Caco-2 (cell line): ENCODE data around the gene PLS3. TPM values are rescaled to one million over a fixed set of nuclear protein-coding genes. Genes with fewer than 3 reads are reported as not detected.

ENCODE experiments used
- BruUV-seq: library from RNA; stranded (reverse); fragments of 400-500 nt; replicated peaks from 2 replicates; lab custom pipeline; 2021; lab: Mats Ljungman, UMichigan
- CTCF ChIA-PET: fragments of 300-600 bp; sonication (Branson Sonifier 250); formaldehyde crosslinking; loops from one replicate; lab custom pipeline; 2022; ENCODE audit warnings: antibody characterized with exemption; lab: Charles Lee
- POLR2A ChIA-PET: fragments of 300-600 bp; sonication (Branson Sonifier 250); formaldehyde crosslinking; loops from one replicate; lab custom pipeline; 2022; ENCODE audit warnings: antibody characterized with exemption; lab: Charles Lee
- DNase-seq, 2 experiments: peaks; one replicate each; pipeline versions ENCODE4 v3.0.0 to v3.0.0-alpha.2; 2020 to 2022
- H3K27me3 ChIP-seq: replicated peaks from 2 replicates; pipeline ENCODE4 v1.6.0; 2011; ENCODE audit warnings: low read length; ENCODE audit not compliant: control insufficient read depth, insufficient read depth
- H3K36me3 ChIP-seq: 2 replicates; pipeline ENCODE4 v1.5.1; 2011; ENCODE audit warnings: low read length; ENCODE audit not compliant: control insufficient read depth, insufficient read depth
- H3K4me1 ChIP-seq: fragments of 250-450 bp; sonication (Bioruptor Pico); 2 replicates; pipeline ENCODE4 v1.5.1; 2020; ENCODE audit warnings: mild to moderate bottlenecking
- H3K4me3 ChIP-seq: 2 replicates; pipeline ENCODE4 v1.5.1; 2011; ENCODE audit warnings: low read depth, mild to moderate bottlenecking, control low read depth, low read length
- H3K9me3 ChIP-seq: fragments of 250-450 bp; sonication (Bioruptor Pico); 2 replicates; pipeline ENCODE4 v1.5.1; 2020; ENCODE audit warnings: mild to moderate bottlenecking, moderate library complexity
- H3K27ac Mint-ChIP-seq: one replicate; pipeline ENCODE4 v1.8.0; 2022; ENCODE audit warnings: mixed read lengths; ENCODE audit not compliant: unreplicated experiment
- H3K27me3 Mint-ChIP-seq: one replicate; pipeline ENCODE4 v1.8.0; 2022; ENCODE audit warnings: mixed read lengths; ENCODE audit not compliant: insufficient read depth, unreplicated experiment
- H3K36me3 Mint-ChIP-seq: one replicate; pipeline ENCODE4 v1.8.0; 2022; ENCODE audit warnings: mild to moderate bottlenecking, mixed read lengths; ENCODE audit not compliant: insufficient read depth, unreplicated experiment
- H3K4me1 Mint-ChIP-seq: one replicate; pipeline ENCODE4 v1.8.0; 2022; ENCODE audit warnings: low read depth, mixed read lengths; ENCODE audit not compliant: unreplicated experiment
- H3K4me3 Mint-ChIP-seq: one replicate; pipeline ENCODE4 v1.8.0; 2022; ENCODE audit warnings: mild to moderate bottlenecking, moderate library complexity, mixed read lengths; ENCODE audit not compliant: unreplicated experiment
- H3K9me3 Mint-ChIP-seq: one replicate; pipeline ENCODE4 v1.8.0; 2022; ENCODE audit warnings: mixed read lengths; ENCODE audit not compliant: unreplicated experiment
- CTCF ChIP-seq, 2 experiments: fragments of 200-600 bp in 1 of 2; IDR thresholded peaks; 1 replicate in 1 of 2; 2 replicates in 1 of 2; pipeline versions ENCODE4 v1.5.1 to v1.8.0; 2011 to 2022; ENCODE audit warnings: antibody characterized with exemption in 1 of 2, control low read depth in 1 of 2, inconsistent platforms in 1 of 2, low read depth in 1 of 2, low read length in 1 of 2, mild to moderate bottlenecking in 1 of 2, moderate library complexity in 1 of 2; ENCODE audit not compliant: insufficient read depth in 1 of 2, severe bottlenecking in 1 of 2, unreplicated experiment in 1 of 2
- intact Hi-C: fragments of 100-400 bp; cut with micrococcal nuclease; formaldehyde crosslinking; loops from one replicate; pipeline ENCODE4 v1.10.0; 2022; ENCODE audit not compliant: unreplicated experiment
- total RNA-seq: library from RNA; stranded (reverse); gene quantifications from 2 replicates; pipeline ENCODE4 v1.2.3, GENCODE V29; 2022

Gene PLS3
- total RNA-seq, 1 experiment from 2014 or later = 213 TPM

GRCh38 chrX:115693476-115693875 is 132.5 kb downstream of the PLS3 start:
- no peak for TF ChIP-seq CTCF (IDR thresholded peaks at IDR 0.05; ENCODE audit: insufficient read depth in 1 of 2, low read depth in 1 of 2, low read length in 1 of 2, severe bottlenecking in 1 of 2, unreplicated experiment in 1 of 2)
- intact Hi-C loops = no loop called here
- no peak for DNase-seq
- H3K36me3 ChIP-seq = no peaks in the 10 kb centered on the region
- no peaks in the 10 kb centered on the region for H3K27me3 Mint-ChIP-seq
- H3K9me3 ChIP-seq = no peaks in the 10 kb centered on the region
- H3K4me1 Mint-ChIP-seq = no peaks in the 10 kb centered on the region
- H3K27ac Mint-ChIP-seq = no peak overlapping the region
- BruUV-seq = no TSS peak
- no peak overlapping the region for H3K4me3 Mint-ChIP-seq
- H3K4me1 ChIP-seq = no peaks in the 10 kb centered on the region
- H3K9me3 Mint-ChIP-seq = no peaks in the 10 kb centered on the region
- no peaks in the 10 kb centered on the region for H3K27me3 ChIP-seq
- POLR2A ChIA-PET = no interaction called here
- CTCF ChIA-PET = no interaction called here
- no peaks in the 10 kb centered on the region for H3K36me3 Mint-ChIP-seq
- H3K4me3 ChIP-seq = no peak overlapping the region

GRCh38 chrX:115694028-115694427 is 133.1 kb downstream of the PLS3 start:
- Histone ChIP-seq H3K9me3 (no peaks in the 10 kb centered on the region), H3K4me1 (no peaks in the 10 kb centered on the region), H3K27me3 (no peaks in the 10 kb centered on the region), H3K36me3 (no peaks in the 10 kb centered on the region), H3K4me3 (no peak overlapping the region)
- DNase-seq = no peak
- no peak for TF ChIP-seq CTCF (IDR thresholded peaks at IDR 0.05; ENCODE audit: insufficient read depth in 1 of 2, low read depth in 1 of 2, low read length in 1 of 2, severe bottlenecking in 1 of 2, unreplicated experiment in 1 of 2)
- H3K9me3 Mint-ChIP-seq = no peaks in the 10 kb centered on the region
- no peak overlapping the region for H3K4me3 Mint-ChIP-seq
- no peaks in the 10 kb centered on the region for H3K36me3 Mint-ChIP-seq
- H3K27ac Mint-ChIP-seq = no peak overlapping the region
- H3K4me1 Mint-ChIP-seq = no peaks in the 10 kb centered on the region
- intact Hi-C loops = no loop called here
- ChIA-PET CTCF (no interaction called here), POLR2A (no interaction called here)
- no peaks in the 10 kb centered on the region for H3K27me3 Mint-ChIP-seq
- no TSS peak for BruUV-seq

- CTCF ChIA-PET = no interaction called here
- no peaks in the 10 kb centered on the region for H3K36me3 ChIP-seq
- no peak overlapping the region for H3K27ac Mint-ChIP-seq
- H3K4me3 Mint-ChIP-seq = no peak overlapping the region
- no peak for DNase-seq
- H3K4me1 Mint-ChIP-seq = no peaks in the 10 kb centered on the region
- H3K9me3 ChIP-seq = no peaks in the 10 kb centered on the region
- no peaks in the 10 kb centered on the region for H3K9me3 Mint-ChIP-seq
- H3K27me3 ChIP-seq = no peaks in the 10 kb centered on the region
- no TSS peak for BruUV-seq
- no peak for TF ChIP-seq CTCF (IDR thresholded peaks at IDR 0.05; ENCODE audit: insufficient read depth in 1 of 2, low read depth in 1 of 2, low read length in 1 of 2, severe bottlenecking in 1 of 2, unreplicated experiment in 1 of 2)
- intact Hi-C loops = no loop called here
- no peaks in the 10 kb centered on the region for H3K27me3 Mint-ChIP-seq
- no peak overlapping the region for H3K4me3 ChIP-seq
- no peaks in the 10 kb centered on the region for H3K4me1 ChIP-seq
- POLR2A ChIA-PET = no interaction called here
- H3K36me3 Mint-ChIP-seq = no peaks in the 10 kb centered on the region
Observed at GRCh38 chrX:115696039-115696438, 135.1 kb downstream of the PLS3 start.
